Testis (tissue), 2 donors: Measurements from ENCODE around the gene PI16.

Experiments used
- CTCF ChIP-seq, 3 experiments: fragments of 450-650 bp in 2 of 3; fragments of 200-600 bp in 1 of 3; sonication (generic) in 1 of 3; IDR thresholded peaks; one replicate each; pipeline ENCODE4 v1.5.1; 2016 to 2019; ENCODE audit warnings: antibody characterized with exemption in 3 of 3, mild to moderate bottlenecking in 2 of 3, moderate library complexity in 1 of 3
- POLR2A ChIP-seq: fragments of 450-650 bp; IDR thresholded peaks from one replicate; pipeline ENCODE4 v1.6.1; 2017; ENCODE audit warnings: antibody characterized with exemption, mild to moderate bottlenecking, moderate library complexity

- TF ChIP-seq POLR2A (no peak), CTCF (IDR thresholded peaks at IDR 0.05) (no peak)
Measured at GRCh38 chr6:36986704-36987047, 32.1 kb downstream of the PI16 start.
